NCI-H345 treated with DMSO at 0.1 percent for 48 hours (cell line): ENCODE measurements around the gene ZXDC.

Source experiments
- DNase-seq: peaks from one replicate; lab custom pipeline; 2025; ENCODE audit not compliant: unreplicated experiment; lab: John Stamatoyannopoulos, UW

ZXDC gene

GRCh38 chr3:126512916-126513650 is 37.4 kb upstream of the ZXDC start:
- no peak for DNase-seq

GRCh38 chr3:126512026-126512425 is 36.3 kb upstream of the ZXDC start:
- DNase-seq, result no peak

- DNase-seq, result no peak
These were observed 35.6 kb upstream of the ZXDC start for GRCh38 chr3:126511291-126511690.

GRCh38 chr3:126510308-126510910 is 34.7 kb upstream of the ZXDC start:
- DNase-seq, result no peak

- no peak for DNase-seq
These were observed 34.1 kb upstream of the ZXDC start for GRCh38 chr3:126509597-126510307.

- no peak for DNase-seq
These were observed 32.9 kb upstream of the ZXDC start for GRCh38 chr3:126508564-126508964.

- DNase-seq, result no peak
These were observed 32.2 kb upstream of the ZXDC start for GRCh38 chr3:126507886-126508285.

- no peak for DNase-seq
These were observed 28.0 kb upstream of the ZXDC start for GRCh38 chr3:126503701-126504100.

- no peak for DNase-seq
These were observed 27.0 kb upstream of the ZXDC start for GRCh38 chr3:126502656-126503055.

GRCh38 chr3:126501736-126502135 is 26.0 kb upstream of the ZXDC start:
- DNase-seq, result no peak

- no peak for DNase-seq
These were observed 25.4 kb upstream of the ZXDC start for GRCh38 chr3:126501054-126501453.

- no peak for DNase-seq
These were observed 24.3 kb upstream of the ZXDC start for GRCh38 chr3:126500016-126500415.

GRCh38 chr3:126499401-126499800 is 23.7 kb upstream of the ZXDC start:
- DNase-seq, result no peak

GRCh38 chr3:126498929-126499328 is 23.2 kb upstream of the ZXDC start:
- DNase-seq, result no peak

- DNase-seq, result no peak
These were observed 22.8 kb upstream of the ZXDC start for GRCh38 chr3:126498461-126498860.

- DNase-seq, result no peak
These were observed 22.3 kb upstream of the ZXDC start for GRCh38 chr3:126497956-126498355.

GRCh38 chr3:126496894-126497850 is 21.5 kb upstream of the ZXDC start:
- DNase-seq, result no peak

- no peak for DNase-seq
These were observed 20.1 kb upstream of the ZXDC start for GRCh38 chr3:126495786-126496185.

GRCh38 chr3:126494970-126495230 is 19.2 kb upstream of the ZXDC start:
- DNase-seq, result no peak

- DNase-seq, result no peak
These were observed 18.7 kb upstream of the ZXDC start for GRCh38 chr3:126494204-126494969.

- no peak for DNase-seq
These were observed 18.0 kb upstream of the ZXDC start for GRCh38 chr3:126493739-126494138.
